ENCODE measurements around the gene PIGZ. TPM values are rescaled to one million over a fixed set of nuclear protein-coding genes. Genes with fewer than 3 reads are reported as not detected.

The PIGZ gene
- polyA plus RNA-seq, 1 donor, result 1.6 TPM

- no peak for DNase-seq
Observed at GRCh38 chr3:196981657-196982056, 13.0 kb upstream of the PIGZ start.

- no peak for DNase-seq
Observed at GRCh38 chr3:196979545-196979944, 10.9 kb upstream of the PIGZ start.

GRCh38 chr3:196976941-196977340 is 8.3 kb upstream of the PIGZ start:
- no peak for DNase-seq

- DNase-seq, result no peak
Observed at GRCh38 chr3:196975349-196975748, 6.7 kb upstream of the PIGZ start.

- DNase-seq, result no peak
Observed at GRCh38 chr3:196974661-196975060, 6.0 kb upstream of the PIGZ start.

- DNase-seq, result no peak
Observed at GRCh38 chr3:196971094-196971698, 2.6 kb upstream of the PIGZ start.

- no peak for DNase-seq
Observed at GRCh38 chr3:196970547-196971093, 2.0 kb upstream of the PIGZ start.

GRCh38 chr3:196969660-196970546 is 1.3 kb upstream of the PIGZ start:
- peak; percentile 69 for DNase-seq

- peak; percentile 19 for DNase-seq
Observed at GRCh38 chr3:196969134-196969659, 564 bp upstream of the PIGZ start.

GRCh38 chr3:196967412-196968232 is 1.0 kb downstream of the PIGZ start:
- DNase-seq, result no peak

- DNase-seq, result peak; percentile 18
Observed at GRCh38 chr3:196966526-196967401, 1.9 kb downstream of the PIGZ start.

GRCh38 chr3:196965804-196966173 is 2.8 kb downstream of the PIGZ start:
- no peak for DNase-seq

GRCh38 chr3:196965112-196965803 is 3.4 kb downstream of the PIGZ start:
- no peak for DNase-seq

GRCh38 chr3:196963631-196963953 is 5.0 kb downstream of the PIGZ start:
- no peak for DNase-seq

- no peak for DNase-seq
Observed at GRCh38 chr3:196962930-196963630, 5.6 kb downstream of the PIGZ start.

- DNase-seq, result no peak
Observed at GRCh38 chr3:196962108-196962929, 6.3 kb downstream of the PIGZ start.

GRCh38 chr3:196954832-196955231 is 13.8 kb downstream of the PIGZ start:
- no peak for DNase-seq

GRCh38 chr3:196951371-196951770 is 17.3 kb downstream of the PIGZ start:
- no peak for DNase-seq

- no peak for DNase-seq
Observed at GRCh38 chr3:196949750-196950149, 18.9 kb downstream of the PIGZ start.

GRCh38 chr3:196949285-196949619 is 19.4 kb downstream of the PIGZ start:
- DNase-seq, result no peak
